ENCODE data around the gene MRPS12. TPM values are rescaled to one million over a fixed set of nuclear protein-coding genes. Genes with fewer than 3 reads are reported as not detected.

Gene MRPS12
- total RNA-seq, 1 donor from 2014 or later, result 13.1 TPM

DNA sequence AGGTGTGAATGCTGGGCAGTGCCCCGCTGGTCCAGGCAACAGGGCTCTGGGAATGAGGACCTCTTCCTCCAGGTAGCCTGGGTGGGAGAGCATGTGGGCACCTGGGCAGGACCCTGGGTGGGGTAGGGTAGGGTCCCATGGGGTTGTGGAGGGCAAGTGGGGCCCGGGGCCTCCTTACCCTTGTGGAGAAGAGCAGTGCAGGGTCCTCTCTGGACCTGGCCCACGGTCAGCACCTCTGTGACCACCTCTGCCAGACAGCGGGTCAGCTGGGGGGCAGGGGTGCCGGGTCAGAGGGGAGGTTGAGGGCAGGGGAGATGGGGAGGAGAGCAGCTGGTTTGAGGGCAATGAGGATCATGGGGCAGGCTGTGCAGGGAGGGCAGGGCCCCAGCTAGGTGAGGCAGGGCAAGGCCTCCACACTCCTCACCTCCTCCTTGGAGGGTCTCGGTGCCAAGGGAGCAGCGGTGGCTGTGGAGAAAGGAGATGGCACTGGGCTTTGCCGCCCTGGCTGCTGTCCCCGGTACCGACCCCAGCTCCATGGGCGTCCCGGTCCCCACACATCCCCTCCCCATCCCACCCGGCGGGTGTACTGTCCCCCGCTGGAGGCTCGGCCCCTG is 19.2 kb upstream of the MRPS12 start:
- no peak for DNase-seq

DNA sequence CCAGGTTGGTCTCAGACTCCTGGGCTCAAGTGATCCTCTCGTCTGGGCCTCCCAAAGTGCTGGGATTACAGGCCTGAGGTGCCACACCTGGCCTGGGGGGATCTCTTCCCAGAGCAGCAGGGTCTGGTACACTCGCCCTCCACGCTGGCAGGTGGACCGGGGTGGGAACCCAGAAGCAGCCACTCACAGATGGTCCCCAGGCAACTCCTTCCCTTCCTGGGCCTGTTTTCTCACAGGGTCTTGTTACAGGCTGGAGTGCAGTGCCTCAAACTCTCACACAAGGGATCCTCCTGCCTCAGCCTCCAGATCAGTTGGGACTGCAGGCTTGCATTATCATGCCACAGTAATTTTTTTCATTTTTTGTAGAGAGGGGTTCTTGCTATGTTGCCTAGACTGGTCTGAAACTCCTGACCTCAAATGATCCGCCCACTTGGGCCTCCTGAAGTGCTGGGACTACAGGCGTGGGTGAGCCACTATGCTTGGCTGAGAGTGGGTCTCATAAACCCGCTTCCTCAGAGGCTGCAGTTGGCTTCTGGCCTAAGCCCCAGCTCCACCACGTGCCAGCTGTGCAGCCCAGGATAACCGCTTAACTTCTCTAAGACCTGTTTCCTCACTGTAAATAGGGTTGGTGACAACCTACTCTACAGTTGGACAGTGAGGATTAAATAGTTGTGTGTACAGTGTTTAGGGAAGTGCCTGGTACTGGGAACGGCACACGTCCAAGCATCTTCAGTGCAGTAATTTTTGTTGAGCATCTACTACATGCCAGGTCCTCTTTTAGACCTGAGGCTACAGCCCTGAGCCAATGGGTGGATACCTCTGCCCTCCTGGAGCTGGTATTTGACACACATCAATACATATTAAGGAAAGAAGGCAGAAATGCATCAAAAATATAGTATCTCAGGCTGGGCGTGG is 17.9 kb upstream of the MRPS12 start:
- no peak for DNase-seq

DNA sequence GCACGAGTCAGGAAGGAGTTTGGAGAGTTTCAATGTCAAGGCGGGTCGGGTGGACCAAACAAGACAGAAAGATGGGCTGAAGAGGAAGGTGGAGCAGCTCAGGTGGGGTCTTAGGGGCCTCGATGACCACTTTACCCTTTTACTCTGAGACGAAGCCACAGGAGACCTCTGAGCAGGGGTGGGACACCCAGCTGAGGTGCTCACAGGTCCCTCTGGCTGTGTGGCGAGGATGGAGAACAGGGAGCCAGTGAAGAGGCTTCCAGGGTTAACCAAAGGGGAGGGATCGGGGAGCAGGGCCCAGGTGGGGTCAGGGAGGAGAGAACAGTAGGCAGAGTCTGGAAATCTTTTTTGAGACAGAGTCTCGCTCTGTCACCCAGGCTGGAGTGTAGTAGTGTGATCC is 16.8 kb upstream of the MRPS12 start:
- no peak for DNase-seq

DNA sequence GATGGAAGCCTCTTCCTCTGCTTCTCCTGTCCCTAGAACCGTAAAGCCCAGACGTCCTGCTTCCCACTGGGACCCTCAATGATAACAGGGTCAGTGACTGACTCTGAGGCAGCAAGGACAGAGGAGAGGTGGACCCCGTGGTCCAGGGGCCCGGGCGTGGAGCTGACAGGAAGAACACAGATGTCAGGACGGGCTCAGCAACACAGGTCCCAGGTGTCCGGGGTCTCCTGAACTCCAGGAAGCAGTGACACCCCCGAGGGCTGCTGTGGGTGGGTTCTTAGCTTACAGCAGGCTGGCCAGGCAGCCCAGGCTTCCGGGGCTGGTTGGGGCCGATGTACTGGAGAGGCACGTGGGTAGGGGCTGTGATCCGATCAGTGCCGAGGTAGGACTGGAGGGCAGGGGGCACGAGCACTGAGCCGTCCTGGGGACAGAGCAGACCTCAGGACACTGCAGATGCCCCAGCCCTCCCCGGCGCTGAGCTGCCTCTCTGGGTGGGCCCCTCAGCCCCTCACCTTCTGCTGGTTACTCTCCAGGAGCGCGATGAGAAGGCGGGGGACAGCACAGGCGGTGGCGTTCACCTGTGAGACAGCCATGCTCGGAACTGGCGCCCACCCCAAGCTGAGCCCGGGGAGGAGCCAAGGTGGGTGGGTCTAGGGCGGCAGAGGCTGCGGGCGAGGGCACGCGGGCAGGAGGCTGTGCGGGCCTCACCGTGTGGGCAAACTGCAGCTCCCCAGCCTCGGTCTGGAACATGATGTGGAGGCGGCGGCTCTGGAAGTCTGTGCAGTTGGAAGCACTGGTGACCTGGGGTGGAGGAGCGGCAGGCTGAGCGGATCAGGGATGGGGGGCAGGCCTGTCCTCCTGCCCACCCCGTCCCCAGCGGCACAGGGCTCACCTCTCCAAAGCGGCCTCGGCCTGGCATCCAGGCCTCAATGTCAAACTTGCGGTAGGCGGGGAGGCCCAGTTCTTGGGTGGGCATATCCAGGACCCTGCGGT is 15.1 kb upstream of the MRPS12 start:
- DNase-seq, result no peak

DNA sequence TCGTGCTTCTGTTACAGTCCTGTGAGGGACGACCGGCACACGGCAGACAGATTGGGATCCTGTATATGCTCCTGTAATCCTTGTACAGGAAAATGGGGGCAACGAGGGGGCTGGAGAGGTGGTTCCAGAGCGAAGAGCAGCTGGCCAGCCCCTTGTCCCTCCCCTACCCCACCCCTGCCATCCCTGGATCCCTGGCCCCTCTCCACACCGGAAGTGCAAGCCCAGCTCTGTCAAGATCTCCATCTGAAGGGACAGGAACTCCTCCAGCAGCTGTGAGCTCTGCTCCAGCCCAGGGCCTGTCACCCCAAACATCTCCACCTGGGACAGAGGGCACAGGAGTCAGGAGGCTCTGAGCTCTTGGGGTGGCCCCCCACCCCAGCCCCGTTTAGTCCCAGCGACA is 13.2 kb upstream of the MRPS12 start:
- DNase-seq, result no peak

DNA sequence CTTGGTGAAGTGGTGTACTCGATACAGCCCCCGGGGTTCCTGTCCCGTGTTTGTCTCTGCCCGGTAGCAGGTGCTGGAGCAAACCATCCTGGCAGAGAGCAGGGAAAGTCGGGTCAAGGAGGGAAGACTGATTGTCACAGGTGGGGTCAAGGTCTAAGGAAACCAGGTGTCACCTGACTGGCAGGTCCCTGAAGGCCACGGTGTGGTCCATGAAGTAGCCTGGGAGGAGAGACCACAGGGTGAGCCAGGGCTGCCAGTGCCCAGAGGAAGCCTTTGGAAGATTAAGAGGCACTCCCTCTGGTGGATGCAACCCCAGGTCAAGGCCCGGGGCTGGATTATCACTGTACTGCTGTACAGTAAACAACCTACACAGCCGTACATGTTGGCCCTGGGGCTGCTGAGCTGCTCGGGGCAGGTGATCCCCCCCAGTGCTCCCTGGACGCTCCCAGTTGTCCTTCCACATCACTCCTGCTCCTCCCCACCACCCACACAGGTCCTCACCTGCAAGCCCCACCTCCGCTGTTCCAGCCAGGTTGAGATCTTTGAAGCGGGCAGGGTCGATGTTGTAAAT is 12.7 kb upstream of the MRPS12 start:
- no peak for DNase-seq

DNA sequence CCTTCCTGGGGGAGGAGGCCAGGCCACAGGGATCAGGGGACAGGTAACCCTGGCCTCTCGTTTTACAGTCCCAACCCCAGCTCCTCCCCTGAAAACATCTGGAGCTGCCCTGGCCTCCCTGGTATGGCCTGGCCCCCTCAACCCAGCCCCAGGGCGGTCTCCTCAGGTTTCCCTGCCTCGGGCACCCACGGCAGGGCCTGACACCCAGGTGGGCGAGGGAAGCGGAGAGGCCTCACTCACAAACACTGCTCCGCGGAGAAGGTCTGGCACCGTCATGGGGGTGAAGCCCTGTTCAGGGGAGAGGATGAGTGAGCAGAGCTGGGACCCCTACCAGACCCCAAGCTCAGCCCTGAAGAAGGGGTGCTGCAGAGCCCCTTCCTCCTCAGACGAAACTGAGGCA is 12.2 kb upstream of the MRPS12 start:
- DNase-seq, result no peak

DNA sequence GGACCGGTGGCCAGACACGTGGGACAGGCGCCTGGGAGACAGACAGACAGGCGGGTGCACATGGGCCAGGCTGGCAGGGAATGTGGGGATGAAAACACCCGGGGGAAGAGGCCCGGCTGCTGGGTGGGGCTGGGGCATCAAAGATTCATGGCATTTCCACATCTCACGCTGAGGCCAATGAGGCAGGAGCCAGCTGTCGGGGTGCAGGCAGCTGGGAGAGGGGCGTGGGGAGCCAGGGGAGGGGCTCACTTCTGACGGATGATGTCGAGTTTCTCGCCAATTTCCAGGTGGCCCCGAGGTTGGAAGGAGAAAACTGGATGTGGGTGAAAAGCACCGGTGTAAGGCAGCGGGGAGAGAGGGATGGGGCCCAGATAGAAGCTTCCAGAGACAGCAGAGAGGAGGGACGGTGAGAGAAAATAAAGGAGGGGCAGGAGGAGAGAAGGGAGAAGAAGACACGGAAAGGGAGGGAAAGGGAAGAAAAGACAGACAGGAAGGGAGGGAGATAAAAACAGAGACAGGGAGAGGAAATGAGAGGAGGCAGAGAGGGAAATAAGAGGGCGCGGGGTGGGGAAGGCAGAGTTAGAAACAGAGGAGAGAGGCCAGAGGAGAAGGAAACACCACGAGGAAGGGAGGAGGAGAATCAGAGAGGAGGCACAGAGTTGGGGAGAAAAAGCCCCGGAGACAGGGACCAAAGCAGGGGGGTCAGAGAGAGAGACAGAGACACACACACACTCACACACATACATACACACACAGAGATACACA is 10.7 kb upstream of the MRPS12 start:
- DNase-seq, result no peak

DNA sequence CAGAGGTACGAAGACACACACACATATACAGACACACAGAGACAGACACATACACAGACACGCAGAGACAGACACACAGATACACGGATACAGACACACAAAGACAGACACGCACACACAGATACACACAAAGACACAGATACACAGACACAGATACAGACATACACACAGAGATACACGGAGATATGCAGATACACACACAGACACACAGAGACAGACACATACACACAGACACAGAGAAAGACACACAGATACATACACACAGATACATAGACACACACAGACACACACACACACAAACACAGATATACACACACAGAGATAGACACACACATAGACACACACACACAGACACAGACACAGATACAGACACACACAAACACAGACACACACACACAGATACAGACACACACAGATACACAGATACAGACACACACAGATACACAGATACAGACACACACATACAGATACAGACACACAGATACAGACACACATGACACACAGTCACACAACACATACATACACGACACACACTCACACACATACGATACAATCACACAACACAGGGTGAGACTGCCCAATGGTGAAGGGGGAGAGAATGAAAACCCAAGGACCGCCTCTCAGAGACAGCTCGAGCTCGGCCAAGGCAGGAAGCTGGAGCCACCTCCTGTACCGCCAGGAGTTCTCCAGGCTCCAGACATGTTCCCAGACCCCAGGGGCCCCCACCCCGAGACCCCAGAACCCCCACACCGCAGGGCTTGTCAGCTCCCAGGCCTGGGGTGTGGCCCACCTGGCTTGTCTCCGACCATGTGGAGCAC is 9.9 kb upstream of the MRPS12 start:
- DNase-seq, result no peak

DNA sequence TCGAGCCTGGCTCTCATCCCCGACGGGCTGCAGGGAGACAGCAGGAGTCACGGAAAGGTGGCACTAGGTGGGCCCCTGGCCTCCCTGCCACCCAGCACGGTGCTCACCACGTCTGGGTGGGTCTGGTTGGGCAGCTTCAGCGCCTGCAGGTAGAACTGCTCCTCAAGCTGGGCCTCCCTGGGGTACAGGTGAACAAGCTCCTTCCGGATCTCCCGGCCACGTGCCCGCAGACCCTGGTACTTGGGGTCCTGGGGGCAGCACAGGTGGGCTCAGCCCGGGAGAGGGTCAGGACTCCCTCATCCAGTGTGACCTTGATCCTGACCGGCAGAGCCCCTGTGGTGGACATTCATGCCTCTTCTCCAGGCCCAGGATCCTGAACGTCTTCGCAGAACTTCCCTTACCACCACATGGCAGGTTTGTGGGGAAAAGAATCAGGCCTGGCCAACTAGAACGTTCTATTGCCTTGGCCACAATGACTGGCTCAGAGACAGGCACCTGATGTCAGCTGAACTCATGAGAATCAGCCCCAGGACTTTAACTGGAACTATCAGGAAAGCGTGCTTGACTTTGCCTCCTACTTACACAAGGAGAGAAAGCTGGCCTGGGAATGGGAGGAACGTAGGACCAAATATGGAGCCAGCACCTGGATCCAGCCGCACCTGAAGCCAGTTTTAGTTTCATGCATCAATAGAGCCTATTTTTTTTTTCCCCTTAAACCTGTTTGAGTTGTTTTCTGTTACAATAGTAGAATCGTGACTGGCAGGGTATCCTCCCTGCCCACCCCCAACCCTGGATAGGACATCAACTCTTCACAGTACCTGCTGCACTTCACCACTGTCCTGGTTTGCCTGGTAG is 9.1 kb upstream of the MRPS12 start:
- DNase-seq, result no peak

DNA sequence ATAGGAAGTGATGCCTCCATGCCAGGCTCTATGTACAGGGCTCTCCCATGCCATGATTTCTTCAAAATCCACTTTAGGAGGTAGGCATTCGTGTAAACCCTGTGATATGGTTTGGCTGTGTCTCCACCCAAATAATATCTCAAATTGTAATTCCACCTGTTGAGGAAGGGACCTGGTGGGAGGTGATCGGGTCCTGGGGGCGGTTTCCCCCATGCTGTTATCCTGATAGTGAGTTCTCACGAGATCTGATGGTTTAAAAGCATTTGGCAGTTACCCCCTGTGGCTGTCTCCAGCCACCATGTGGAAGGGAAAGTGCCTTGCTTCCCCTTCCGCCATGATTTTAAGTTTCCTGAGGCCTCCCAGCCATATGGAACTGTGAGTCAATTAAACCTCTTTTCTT is 8.3 kb upstream of the MRPS12 start:
- DNase-seq, result no peak

DNA sequence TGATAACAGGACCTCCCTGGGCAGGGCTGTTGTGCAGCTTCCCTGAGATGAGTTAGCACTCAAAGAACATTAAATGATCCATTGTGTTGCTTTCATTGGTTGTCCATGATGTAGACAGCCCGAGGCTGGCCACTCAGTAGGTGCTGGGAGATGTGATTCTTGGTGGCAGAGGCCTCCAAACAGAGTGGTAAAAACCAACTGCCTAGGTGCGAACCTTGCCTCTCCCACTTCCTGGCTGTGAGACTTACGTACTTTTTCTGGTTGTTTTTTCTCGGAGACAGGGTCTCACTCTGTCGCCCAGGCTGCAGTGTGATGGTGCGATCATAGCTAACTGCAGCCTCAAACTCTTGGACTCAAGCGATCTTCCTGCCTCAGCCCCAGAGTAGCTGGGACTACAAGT is 6.4 kb upstream of the MRPS12 start:
- no peak for DNase-seq

DNA sequence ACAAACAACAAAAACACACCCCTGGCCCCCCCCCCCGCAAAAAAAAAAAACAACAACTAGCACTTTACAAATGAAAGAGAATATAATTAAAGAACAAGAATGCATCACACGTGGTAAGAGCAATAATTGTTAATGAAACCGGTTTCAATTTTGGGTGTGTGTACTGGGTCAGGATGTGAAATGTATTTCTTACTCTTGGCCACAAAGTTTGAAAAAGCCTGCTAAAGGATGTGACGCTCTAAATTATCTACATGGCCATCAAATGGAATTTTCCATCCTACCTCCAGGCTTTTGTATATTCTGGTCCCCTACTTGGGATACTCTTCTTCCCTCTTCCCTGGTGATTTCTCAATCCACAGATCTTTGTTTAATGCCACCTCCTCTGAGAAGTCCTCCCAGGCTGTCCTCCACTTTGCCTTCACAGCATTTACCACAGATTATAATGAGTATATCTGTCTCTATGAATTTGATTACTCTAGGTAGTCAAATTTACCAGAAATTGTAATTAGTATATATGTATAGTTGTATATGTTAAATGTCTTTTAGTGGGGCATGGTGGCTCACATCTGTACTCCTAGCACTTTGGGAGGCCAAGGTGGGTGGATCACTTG is 2.2 kb upstream of the MRPS12 start:
- DNase-seq, result no peak

DNA sequence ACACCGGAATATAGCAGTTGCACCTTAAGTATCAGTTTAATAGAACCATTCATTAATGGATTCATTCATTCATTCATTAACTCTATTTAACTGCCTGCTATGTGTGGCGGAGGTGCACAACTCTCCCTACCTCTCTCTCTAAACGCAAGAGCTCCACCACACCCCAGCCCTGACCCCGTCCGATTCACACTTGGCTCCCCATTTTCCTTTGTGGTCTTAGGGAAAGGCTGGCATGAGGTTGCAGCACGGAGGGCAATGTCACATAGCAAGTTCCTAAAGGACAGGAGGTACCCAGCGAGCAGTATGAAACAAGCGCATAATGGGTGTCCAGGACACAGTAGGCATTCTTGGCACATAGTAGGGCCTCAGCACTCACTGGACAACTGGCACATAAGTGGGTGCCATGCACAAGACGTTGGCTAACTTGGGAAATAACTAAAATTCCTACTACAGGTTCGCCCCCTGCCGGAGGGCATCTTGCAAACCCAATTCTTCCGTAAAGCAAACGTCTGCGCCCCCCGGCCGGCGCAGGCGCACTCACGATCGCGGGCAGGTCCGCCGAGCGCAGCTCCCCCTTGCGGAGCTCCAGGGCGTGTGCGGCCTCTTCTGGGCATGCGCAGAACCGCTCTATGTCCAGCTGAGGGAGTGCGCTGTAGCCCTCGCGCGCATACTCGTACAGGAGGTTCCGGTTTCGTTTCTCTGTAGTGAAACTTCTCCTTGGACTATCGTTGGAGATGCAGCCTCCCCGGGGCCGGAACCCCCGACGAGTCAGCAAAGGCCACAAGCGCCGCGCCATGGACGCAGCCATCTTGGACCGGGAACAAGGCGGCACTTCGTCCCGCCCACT is 592 bp upstream of the MRPS12 start, which contains the start of gene SARS2:
TSS of gene SARS2 (minus strand) at position 835 of the 847 bp plus-strand sequence. CDS start at position 808, 27 bp downstream.
- DNase-seq, result peak; percentile 94

DNA sequence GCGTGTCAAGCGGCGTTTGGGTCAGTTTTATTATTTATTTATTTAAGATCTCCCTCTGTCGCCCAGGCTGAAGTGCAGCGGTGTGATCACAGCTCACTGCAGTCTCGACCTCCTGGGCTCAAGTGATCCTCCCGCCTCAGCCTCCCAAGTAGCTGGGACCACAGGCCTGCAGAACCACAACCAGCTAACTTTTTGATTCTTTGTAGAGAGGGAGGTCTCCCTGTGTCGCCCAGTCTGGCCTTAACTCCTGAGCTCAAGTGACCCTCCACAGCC is 713 bp downstream of the MRPS12 start:
- DNase-seq, result no peak

DNA sequence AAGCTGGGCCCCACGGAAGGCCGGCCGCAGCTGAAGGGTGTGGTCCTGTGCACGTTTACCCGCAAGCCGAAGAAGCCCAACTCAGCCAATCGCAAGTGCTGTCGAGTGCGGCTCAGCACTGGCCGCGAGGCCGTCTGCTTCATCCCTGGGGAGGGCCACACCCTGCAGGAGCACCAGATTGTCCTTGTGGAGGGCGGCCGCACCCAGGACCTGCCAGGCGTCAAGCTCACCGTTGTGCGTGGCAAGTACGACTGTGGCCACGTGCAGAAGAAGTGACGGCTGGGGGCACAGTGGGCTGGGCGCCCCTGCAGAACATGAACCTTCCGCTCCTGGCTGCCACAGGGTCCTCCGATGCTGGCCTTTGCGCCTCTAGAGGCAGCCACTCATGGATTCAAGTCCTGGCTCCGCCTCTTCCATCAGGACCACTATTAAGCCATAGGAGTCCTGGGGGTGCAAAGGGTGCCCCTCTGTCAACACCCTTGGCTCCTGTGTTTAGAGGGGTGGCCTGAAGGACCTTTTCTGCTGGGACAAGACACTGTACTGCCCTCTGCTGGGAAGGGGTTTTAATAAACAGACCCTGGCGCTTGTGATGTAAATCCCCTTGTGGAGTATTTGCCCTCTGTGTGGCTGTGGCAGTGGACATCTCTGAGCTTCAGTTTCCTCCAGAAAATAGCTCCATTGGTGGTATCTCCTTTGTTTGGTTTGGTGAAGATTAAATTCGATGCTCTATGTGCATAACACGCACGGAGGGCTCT is 1.9 kb downstream of the MRPS12 start:
- DNase-seq, result no peak

DNA sequence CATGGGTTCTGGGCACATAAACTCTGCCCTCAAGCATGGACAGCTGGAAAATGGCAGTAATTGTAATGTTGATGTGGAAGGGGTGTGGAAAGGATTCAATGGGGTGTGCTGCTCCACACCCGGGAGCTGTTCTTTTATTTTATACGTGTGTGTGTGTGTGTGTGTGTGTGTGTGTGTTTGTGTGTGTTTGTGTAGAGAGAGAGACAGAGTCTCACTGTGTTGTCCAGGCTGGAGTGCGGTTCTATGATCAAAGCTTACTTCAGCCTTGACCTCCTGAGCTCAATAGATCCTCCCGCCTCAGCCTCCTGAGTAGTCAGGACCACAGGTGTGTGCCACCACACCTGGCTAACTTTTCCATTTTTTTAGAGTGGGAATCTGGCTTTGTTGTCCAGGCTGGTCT is 2.8 kb downstream of the MRPS12 start:
- DNase-seq, result no peak

DNA sequence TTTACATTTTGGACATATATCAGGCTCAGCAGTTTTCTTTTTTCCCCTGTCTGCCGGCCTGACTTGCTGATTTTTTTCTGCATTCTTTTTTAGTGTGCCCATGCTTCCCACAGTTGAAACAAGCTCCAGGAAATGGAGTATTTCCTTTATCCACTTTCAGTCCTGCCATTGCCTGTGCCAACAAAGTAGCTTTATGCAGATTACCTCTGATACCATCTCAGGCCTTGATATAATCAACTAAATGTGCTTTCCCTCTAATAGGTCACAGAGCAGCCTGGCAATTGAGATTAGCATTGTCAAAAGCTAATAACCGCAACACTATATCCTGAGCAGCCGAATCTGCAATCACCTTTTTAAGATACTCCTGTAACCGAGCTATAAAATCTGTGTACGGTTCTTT is 9.2 kb downstream of the MRPS12 start:
- DNase-seq, result no peak

Data from occipital lobe (tissue), 2 donors.